Gastrocnemius medialis (tissue), 4 donors: ENCODE data around the gene DPPA5. TPM values are rescaled to one million over a fixed set of nuclear protein-coding genes. Genes with fewer than 3 reads are reported as not detected.
A peak's percentile ranks its signal among the peaks of the same experiment; 100 is the strongest.
"Not testable (repeated sequence)": the region's sequence is repeated elsewhere in the genome, so short reads cannot be mapped to it uniquely, and the experiment has no call there.

Experiments used
- ATAC-seq, 2 donors: fragments of 150-250 bp; one replicate each; pipeline ENCODE4 v1.9.1; 2016
- DNase-seq, 2 donors: peaks; one replicate each; pipeline ENCODE4 v3.0.0-alpha.2; 2019
- H3K27ac ChIP-seq, 4 donors: fragments of 200-600 bp; sonication (generic); 1 replicate in 1 of 4; 2 replicates in 3 of 4; pipeline ENCODE4 v1.5.1; 2016 to 2018; ENCODE audit warnings: mild to moderate bottlenecking in 2 of 4, moderate library complexity in 1 of 4
- H3K27me3 ChIP-seq, 3 donors: fragments of 200-600 bp; sonication (generic) in 2 of 3; 1 replicate in 1 of 3; 2 replicates in 2 of 3; pipeline versions ENCODE4 v1.5.1 to v1.6.0; 2016 to 2019; ENCODE audit warnings: mild to moderate bottlenecking in 1 of 3, moderate library complexity in 1 of 3
- H3K36me3 ChIP-seq, 2 donors: fragments of 200-600 bp; sonication (generic) in 1 of 2; one replicate each; pipeline ENCODE4 v1.5.1; 2017 to 2018
- H3K4me1 ChIP-seq, 2 donors: fragments of 200-600 bp; sonication (generic) in 1 of 2; one replicate each; pipeline ENCODE4 v1.5.1; 2016 to 2017; ENCODE audit warnings: mild to moderate bottlenecking in 2 of 2
- H3K4me3 ChIP-seq, 4 donors: fragments of 200-600 bp; sonication (generic) in 3 of 4; 1 replicate in 1 of 4; 2 replicates in 3 of 4; pipeline ENCODE4 v1.5.1; 2016 to 2019; ENCODE audit warnings: mild to moderate bottlenecking in 2 of 4
- H3K9me3 ChIP-seq, 3 donors: fragments of 200-600 bp; sonication (generic) in 2 of 3; 1 replicate in 1 of 3; 2 replicates in 2 of 3; pipeline ENCODE4 v1.5.1; 2016 to 2019
- CTCF ChIP-seq, 5 experiments: fragments of 450-650 bp in 3 of 5; fragments of 200-600 bp in 2 of 5; sonication (generic) in 2 of 5; IDR thresholded peaks in 4 of 5; conservative IDR thresholded peaks in 1 of 5; 1 replicate in 4 of 5; 2 replicates in 1 of 5; pipeline ENCODE4 v1.5.1; 2016 to 2019; ENCODE audit warnings: antibody characterized with exemption in 5 of 5, mild to moderate bottlenecking in 3 of 5, moderate library complexity in 3 of 5
- POLR2A ChIP-seq, 2 donors: fragments of 450-650 bp; IDR thresholded peaks; one replicate each; pipeline ENCODE4 v1.6.1; 2017; ENCODE audit warnings: antibody characterized with exemption in 2 of 2, mild to moderate bottlenecking in 2 of 2, moderate library complexity in 2 of 2
- in situ Hi-C, 4 donors: fragments of 200-750 bp; cut with MboI; loops; one replicate each; pipeline versions ENCODE4 v1.15.0 to v1.8.0; 2017; ENCODE audit warnings: low sequenced_read_pairs in 4 of 4
- intact Hi-C: fragments of 100-400 bp; cut with DNase I; formaldehyde crosslinking; loops from one replicate; pipeline ENCODE4 v1.15.1; 2023; ENCODE audit warnings: low total_unique reads
- total RNA-seq, 4 donors: library from RNA; depleted of rRNA; stranded (reverse); fragments of >200 nt; gene quantifications; one replicate each; pipeline versions ENCODE4 v1.1.0 to v1.2.3, GENCODE V29; 2016

Gene DPPA5
- total RNA-seq, 4 donors from 2014 or later = not detected

GRCh38 chr6:73393278-73393677 is 39.2 kb upstream of the DPPA5 start:
- Histone ChIP-seq H3K36me3 (no peaks in the 10 kb centered on the region), H3K4me1 (no peaks in the 10 kb centered on the region), H3K4me3 (no peak overlapping the region), H3K27ac (no peak overlapping the region), H3K27me3 (peaks cover 0 to 5% (median 0%) of the 10 kb centered on the region in 3 donors), H3K9me3 (no peaks in the 10 kb centered on the region)
- in situ Hi-C loops (no loop called here), intact Hi-C loops (no loop called here)
- TF ChIP-seq CTCF (IDR thresholded peaks at IDR 0.05 in 4 of 5, conservative IDR thresholded peaks at IDR 0.05 in 1 of 5) = no peak
- TF ChIP-seq POLR2A (IDR thresholded peaks at IDR 0.05) = no peak
- no peak for ATAC-seq
- no peak for DNase-seq

GRCh38 chr6:73392188-73392587 is 38.1 kb upstream of the DPPA5 start:
- intact Hi-C loops, H3K4me3 ChIP-seq, H3K36me3 ChIP-seq, DNase-seq, in situ Hi-C loops, H3K4me1 ChIP-seq, ATAC-seq, H3K27ac ChIP-seq, H3K9me3 ChIP-seq: not testable (repeated sequence)
- H3K27me3 ChIP-seq = peaks cover 0 to 11% (median 0%) of the 10 kb centered on the region in 3 donors

- TF ChIP-seq CTCF (IDR thresholded peaks at IDR 0.05 in 4 of 5, conservative IDR thresholded peaks at IDR 0.05 in 1 of 5) = no peak
- TF ChIP-seq POLR2A (IDR thresholded peaks at IDR 0.05) = no peak
- DNase-seq (no peak), ATAC-seq (no peak)
- Histone ChIP-seq H3K4me3 (no peak overlapping the region), H3K27me3 (peaks cover 0 to 13% (median 0%) of the 10 kb centered on the region in 3 donors), H3K36me3 (no peaks in the 10 kb centered on the region), H3K27ac (no peak overlapping the region), H3K9me3 (no peaks in the 10 kb centered on the region), H3K4me1 (no peaks in the 10 kb centered on the region)
- in situ Hi-C loops = no loop called here
- intact Hi-C loops = no loop called here
Observed at GRCh38 chr6:73391675-73392074, 37.6 kb upstream of the DPPA5 start.

GRCh38 chr6:73389854-73390253 is 35.8 kb upstream of the DPPA5 start:
- Histone ChIP-seq H3K9me3 (no peaks in the 10 kb centered on the region), H3K4me3 (no peak overlapping the region), H3K27me3 (peaks cover 0 to 13% (median 0%) of the 10 kb centered on the region in 3 donors), H3K4me1 (no peaks in the 10 kb centered on the region), H3K27ac (no peak overlapping the region), H3K36me3 (no peaks in the 10 kb centered on the region)
- ATAC-seq = no peak
- TF ChIP-seq POLR2A (IDR thresholded peaks at IDR 0.05) (no peak), CTCF (IDR thresholded peaks at IDR 0.05 in 4 of 5, conservative IDR thresholded peaks at IDR 0.05 in 1 of 5) (no peak)
- no peak for DNase-seq
- in situ Hi-C loops (no loop called here), intact Hi-C loops (no loop called here)

GRCh38 chr6:73388800-73389512 is 34.9 kb upstream of the DPPA5 start:
- intact Hi-C loops (no loop called here), in situ Hi-C loops (no loop called here)
- no peaks in the 10 kb centered on the region for H3K36me3 ChIP-seq
- ATAC-seq (peak in 1 of 2 donors; percentile 33), DNase-seq (peak in 1 of 2 donors; percentile 12)
- no peak overlapping the region for H3K27ac ChIP-seq
- no peaks in the 10 kb centered on the region for H3K4me1 ChIP-seq
- no peaks in the 10 kb centered on the region for H3K9me3 ChIP-seq
- TF ChIP-seq POLR2A (IDR thresholded peaks at IDR 0.05) = no peak
- peak in 3 of 5 experiments; percentile 28 to 42 (median 32) for TF ChIP-seq CTCF (IDR thresholded peaks at IDR 0.05 in 4 of 5, conservative IDR thresholded peaks at IDR 0.05 in 1 of 5)
- peak overlapping the region; percentile 42 to 58 (median 56) for H3K4me3 ChIP-seq
- H3K27me3 ChIP-seq = peaks cover 0 to 13% (median 0%) of the 10 kb centered on the region in 3 donors
